Fibroblast of pulmonary artery (primary cell): ENCODE data around the gene ZBTB24.

ENCODE experiments used
- DNase-seq: peaks from one replicate; pipeline ENCODE4 v3.0.0-alpha.2; 2010; ENCODE audit warnings: low read depth
- H3K4me3 ChIP-seq: replicated peaks from 2 replicates; pipeline ENCODE4 v1.5.1; 2011; ENCODE audit warnings: low read depth, mild to moderate bottlenecking, control low read depth, low read length, moderate library complexity
- TF ChIP-seq, protein P1 (sequence below): IDR thresholded peaks from 2 replicates; pipeline ENCODE4 v1.5.1; 2011; ENCODE audit warnings: mild to moderate bottlenecking, control low read depth, low read length, inconsistent platforms; ENCODE audit errors: missing control alignments

Gene ZBTB24

DNA sequence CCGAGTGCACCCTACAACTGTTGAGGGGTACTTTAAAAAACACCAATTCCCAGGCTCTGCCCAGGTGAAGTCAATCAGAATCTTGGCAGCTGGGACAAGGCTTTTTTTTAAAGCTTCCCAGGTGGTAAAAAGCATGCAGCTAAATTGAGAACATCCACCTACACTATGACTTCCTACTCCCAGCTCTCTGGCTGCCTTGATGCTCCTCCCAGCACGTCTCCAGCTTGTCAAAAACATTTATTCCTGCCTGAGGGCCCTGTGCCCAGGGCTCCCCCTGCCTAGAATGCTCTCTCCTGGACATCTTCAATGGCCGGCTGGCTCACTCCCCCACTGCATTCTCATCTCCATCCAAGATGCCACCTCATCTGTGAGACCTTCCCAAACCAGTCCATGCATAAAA, 9.9 kb downstream of the ZBTB24 start:
- TF ChIP-seq, protein P1, sequence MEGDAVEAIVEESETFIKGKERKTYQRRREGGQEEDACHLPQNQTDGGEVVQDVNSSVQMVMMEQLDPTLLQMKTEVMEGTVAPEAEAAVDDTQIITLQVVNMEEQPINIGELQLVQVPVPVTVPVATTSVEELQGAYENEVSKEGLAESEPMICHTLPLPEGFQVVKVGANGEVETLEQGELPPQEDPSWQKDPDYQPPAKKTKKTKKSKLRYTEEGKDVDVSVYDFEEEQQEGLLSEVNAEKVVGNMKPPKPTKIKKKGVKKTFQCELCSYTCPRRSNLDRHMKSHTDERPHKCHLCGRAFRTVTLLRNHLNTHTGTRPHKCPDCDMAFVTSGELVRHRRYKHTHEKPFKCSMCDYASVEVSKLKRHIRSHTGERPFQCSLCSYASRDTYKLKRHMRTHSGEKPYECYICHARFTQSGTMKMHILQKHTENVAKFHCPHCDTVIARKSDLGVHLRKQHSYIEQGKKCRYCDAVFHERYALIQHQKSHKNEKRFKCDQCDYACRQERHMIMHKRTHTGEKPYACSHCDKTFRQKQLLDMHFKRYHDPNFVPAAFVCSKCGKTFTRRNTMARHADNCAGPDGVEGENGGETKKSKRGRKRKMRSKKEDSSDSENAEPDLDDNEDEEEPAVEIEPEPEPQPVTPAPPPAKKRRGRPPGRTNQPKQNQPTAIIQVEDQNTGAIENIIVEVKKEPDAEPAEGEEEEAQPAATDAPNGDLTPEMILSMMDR = no peak
- DNase-seq = no peak
- H3K4me3 ChIP-seq = no peak overlapping the region

- H3K4me3 ChIP-seq = no peak overlapping the region
- TF ChIP-seq, protein P1 = no peak
- no peak for DNase-seq
Measured at GRCh38 chr6:109472132-109472995, 10.7 kb downstream of the ZBTB24 start.

GRCh38 chr6:109471105-109471810, 11.8 kb downstream of the ZBTB24 start:
- no peak overlapping the region for H3K4me3 ChIP-seq
- TF ChIP-seq, protein P1 = no peak
- no peak for DNase-seq

- no peak for DNase-seq
- TF ChIP-seq, protein P1 = no peak
- no peak overlapping the region for H3K4me3 ChIP-seq
Measured at GRCh38 chr6:109469591-109470189, 13.3 kb downstream of the ZBTB24 start.

- no peak overlapping the region for H3K4me3 ChIP-seq
- DNase-seq = no peak
- TF ChIP-seq, protein P1 = no peak
Measured at GRCh38 chr6:109467696-109468095, 15.3 kb downstream of the ZBTB24 start.

GRCh38 chr6:109466212-109466923, 16.7 kb downstream of the ZBTB24 start:
- DNase-seq = no peak
- TF ChIP-seq, protein P1 = no peak
- no peak overlapping the region for H3K4me3 ChIP-seq
